Measurements from ENCODE around the gene LRP1B. TPM values are rescaled to one million over a fixed set of nuclear protein-coding genes. Genes with fewer than 3 reads are reported as not detected.

The LRP1B gene
- polyA plus RNA-seq, 6 donors from 2014 or later, result not detected

GRCh38 chr2:141601511-141602152 lies 529.2 kb downstream of the LRP1B start:
- no peaks in the 10 kb centered on the region for H3K4me1 Mint-ChIP-seq
- no peaks in the 10 kb centered on the region for H3K36me3 Mint-ChIP-seq
- peaks cover 0 to 3% (median 0%) of the 10 kb centered on the region in 7 donors for H3K9me3 Mint-ChIP-seq
- no peak for ATAC-seq (ENCODE audit: low read depth in 2 of 2)
- H3K27me3 Mint-ChIP-seq, result no peaks in the 10 kb centered on the region
- peak overlapping the region in 1 of 8 donors; percentile 47 for H3K4me3 Mint-ChIP-seq
- H3K27ac Mint-ChIP-seq, result no peak overlapping the region
- no peak for DNase-seq

GRCh38 chr2:141599721-141600120 lies 531.1 kb downstream of the LRP1B start:
- no peak for DNase-seq
- Mint-ChIP-seq H3K4me3 (no peak overlapping the region), H3K27me3 (no peaks in the 10 kb centered on the region), H3K27ac (no peak overlapping the region), H3K4me1 (no peaks in the 10 kb centered on the region), H3K36me3 (no peaks in the 10 kb centered on the region), H3K9me3 (peaks cover 0 to 3% (median 0%) of the 10 kb centered on the region in 7 donors)
- ATAC-seq (ENCODE audit: low read depth in 2 of 2), result no peak

- Mint-ChIP-seq H3K36me3 (no peaks in the 10 kb centered on the region), H3K27ac (no peak overlapping the region), H3K27me3 (no peaks in the 10 kb centered on the region), H3K4me1 (no peaks in the 10 kb centered on the region), H3K9me3 (peaks cover 0 to 3% (median 0%) of the 10 kb centered on the region in 7 donors), H3K4me3 (no peak overlapping the region)
- DNase-seq, result no peak
- no peak for ATAC-seq (ENCODE audit: low read depth in 2 of 2)
These were observed 531.8 kb downstream of the LRP1B start for GRCh38 chr2:141598982-141599381.

GRCh38 chr2:141595316-141595920 lies 535.4 kb downstream of the LRP1B start:
- DNase-seq (no peak), ATAC-seq (ENCODE audit: low read depth in 2 of 2) (no peak)
- Mint-ChIP-seq H3K4me1 (no peaks in the 10 kb centered on the region), H3K27me3 (no peaks in the 10 kb centered on the region), H3K9me3 (peaks cover 0 to 17% (median 4%) of the 10 kb centered on the region in 7 donors), H3K36me3 (no peaks in the 10 kb centered on the region), H3K27ac (no peak overlapping the region), H3K4me3 (no peak overlapping the region)

- H3K27me3 Mint-ChIP-seq, result no peaks in the 10 kb centered on the region
- no peak for ATAC-seq (ENCODE audit: low read depth in 2 of 2)
- no peaks in the 10 kb centered on the region for H3K36me3 Mint-ChIP-seq
- H3K4me3 Mint-ChIP-seq, result no peak overlapping the region
- no peaks in the 10 kb centered on the region for H3K4me1 Mint-ChIP-seq
- H3K27ac Mint-ChIP-seq, result no peak overlapping the region
- no peak for DNase-seq
- H3K9me3 Mint-ChIP-seq, result peaks cover 0 to 17% (median 4%) of the 10 kb centered on the region in 7 donors
These were observed 539.0 kb downstream of the LRP1B start for GRCh38 chr2:141591787-141592186.

GRCh38 chr2:141590620-141591019 lies 540.2 kb downstream of the LRP1B start:
- Mint-ChIP-seq H3K9me3 (peaks cover 0 to 17% (median 4%) of the 10 kb centered on the region in 7 donors), H3K36me3 (no peaks in the 10 kb centered on the region), H3K27me3 (no peaks in the 10 kb centered on the region), H3K27ac (no peak overlapping the region), H3K4me1 (no peaks in the 10 kb centered on the region), H3K4me3 (no peak overlapping the region)
- DNase-seq, result no peak
- ATAC-seq (ENCODE audit: low read depth in 2 of 2), result no peak

GRCh38 chr2:141589314-141589713 lies 541.5 kb downstream of the LRP1B start:
- ATAC-seq (ENCODE audit: low read depth in 2 of 2) (no peak), DNase-seq (no peak)
- H3K4me1 Mint-ChIP-seq, result no peaks in the 10 kb centered on the region
- H3K9me3 Mint-ChIP-seq, result peaks cover 0 to 17% (median 4%) of the 10 kb centered on the region in 7 donors
- no peaks in the 10 kb centered on the region for H3K36me3 Mint-ChIP-seq
- H3K27ac Mint-ChIP-seq, result no peak overlapping the region
- H3K27me3 Mint-ChIP-seq, result no peaks in the 10 kb centered on the region
- no peak overlapping the region for H3K4me3 Mint-ChIP-seq

- Mint-ChIP-seq H3K27ac (no peak overlapping the region), H3K36me3 (no peaks in the 10 kb centered on the region), H3K9me3 (peaks cover 0 to 5% (median 0%) of the 10 kb centered on the region in 7 donors), H3K4me1 (no peaks in the 10 kb centered on the region), H3K4me3 (no peak overlapping the region), H3K27me3 (no peaks in the 10 kb centered on the region)
- DNase-seq (no peak), ATAC-seq (ENCODE audit: low read depth in 2 of 2) (no peak)
These were observed 543.8 kb downstream of the LRP1B start for GRCh38 chr2:141586985-141587384.

- DNase-seq, result no peak
- Mint-ChIP-seq H3K4me1 (no peaks in the 10 kb centered on the region), H3K9me3 (no peaks in the 10 kb centered on the region), H3K36me3 (no peaks in the 10 kb centered on the region), H3K4me3 (no peak overlapping the region), H3K27me3 (no peaks in the 10 kb centered on the region), H3K27ac (no peak overlapping the region)
- ATAC-seq (ENCODE audit: low read depth in 2 of 2), result no peak
These were observed 548.6 kb downstream of the LRP1B start for GRCh38 chr2:141582213-141582612.

- H3K4me1 Mint-ChIP-seq, result no peaks in the 10 kb centered on the region
- ATAC-seq (ENCODE audit: low read depth in 2 of 2) (no peak), DNase-seq (no peak)
- H3K9me3 Mint-ChIP-seq, result peaks cover 0 to 3% (median 0%) of the 10 kb centered on the region in 7 donors
- H3K27me3 Mint-ChIP-seq, result no peaks in the 10 kb centered on the region
- H3K27ac Mint-ChIP-seq, result no peak overlapping the region
- H3K36me3 Mint-ChIP-seq, result no peaks in the 10 kb centered on the region
- no peak overlapping the region for H3K4me3 Mint-ChIP-seq
These were observed 551.7 kb downstream of the LRP1B start for GRCh38 chr2:141579071-141579470.

- Mint-ChIP-seq H3K4me3 (no peak overlapping the region), H3K4me1 (no peaks in the 10 kb centered on the region), H3K9me3 (peaks cover 0 to 4% (median 1%) of the 10 kb centered on the region in 7 donors), H3K27ac (no peak overlapping the region), H3K36me3 (no peaks in the 10 kb centered on the region), H3K27me3 (no peaks in the 10 kb centered on the region)
- ATAC-seq (ENCODE audit: low read depth in 2 of 2) (no peak), DNase-seq (no peak)
These were observed 560.2 kb downstream of the LRP1B start for GRCh38 chr2:141570474-141571131.

- Mint-ChIP-seq H3K4me3 (no peak overlapping the region), H3K4me1 (no peaks in the 10 kb centered on the region), H3K27me3 (no peaks in the 10 kb centered on the region), H3K36me3 (no peaks in the 10 kb centered on the region), H3K27ac (no peak overlapping the region), H3K9me3 (peaks cover 0 to 4% (median 1%) of the 10 kb centered on the region in 7 donors)
- no peak for ATAC-seq (ENCODE audit: low read depth in 2 of 2)
- DNase-seq, result no peak
These were observed 560.9 kb downstream of the LRP1B start for GRCh38 chr2:141569941-141570340.

- no peaks in the 10 kb centered on the region for H3K9me3 Mint-ChIP-seq
- no peaks in the 10 kb centered on the region for H3K27me3 Mint-ChIP-seq
- no peaks in the 10 kb centered on the region for H3K36me3 Mint-ChIP-seq
- ATAC-seq (ENCODE audit: low read depth in 2 of 2) (no peak), DNase-seq (no peak)
- no peak overlapping the region for H3K4me3 Mint-ChIP-seq
- H3K27ac Mint-ChIP-seq, result no peak overlapping the region
- H3K4me1 Mint-ChIP-seq, result no peaks in the 10 kb centered on the region
These were observed 565.2 kb downstream of the LRP1B start for GRCh38 chr2:141565597-141565996.

- Mint-ChIP-seq H3K27ac (no peak overlapping the region), H3K36me3 (no peaks in the 10 kb centered on the region), H3K27me3 (no peaks in the 10 kb centered on the region), H3K4me1 (no peaks in the 10 kb centered on the region), H3K9me3 (no peaks in the 10 kb centered on the region), H3K4me3 (no peak overlapping the region)
- DNase-seq, result no peak
- no peak for ATAC-seq (ENCODE audit: low read depth in 2 of 2)
These were observed 570.1 kb downstream of the LRP1B start for GRCh38 chr2:141560723-141561122.
